Fibroblast of the conjunctiva (primary cell): ENCODE results near the gene RIMBP3B.
"Not testable (repeated sequence)": the region's sequence is repeated elsewhere in the genome, so short reads cannot be mapped to it uniquely, and the experiment has no call there.

Experiments used
- DNase-seq: peaks from one replicate; pipeline ENCODE4 v3.0.0-alpha.2; 2010; ENCODE audit warnings: low read depth

Gene RIMBP3B, protein sequence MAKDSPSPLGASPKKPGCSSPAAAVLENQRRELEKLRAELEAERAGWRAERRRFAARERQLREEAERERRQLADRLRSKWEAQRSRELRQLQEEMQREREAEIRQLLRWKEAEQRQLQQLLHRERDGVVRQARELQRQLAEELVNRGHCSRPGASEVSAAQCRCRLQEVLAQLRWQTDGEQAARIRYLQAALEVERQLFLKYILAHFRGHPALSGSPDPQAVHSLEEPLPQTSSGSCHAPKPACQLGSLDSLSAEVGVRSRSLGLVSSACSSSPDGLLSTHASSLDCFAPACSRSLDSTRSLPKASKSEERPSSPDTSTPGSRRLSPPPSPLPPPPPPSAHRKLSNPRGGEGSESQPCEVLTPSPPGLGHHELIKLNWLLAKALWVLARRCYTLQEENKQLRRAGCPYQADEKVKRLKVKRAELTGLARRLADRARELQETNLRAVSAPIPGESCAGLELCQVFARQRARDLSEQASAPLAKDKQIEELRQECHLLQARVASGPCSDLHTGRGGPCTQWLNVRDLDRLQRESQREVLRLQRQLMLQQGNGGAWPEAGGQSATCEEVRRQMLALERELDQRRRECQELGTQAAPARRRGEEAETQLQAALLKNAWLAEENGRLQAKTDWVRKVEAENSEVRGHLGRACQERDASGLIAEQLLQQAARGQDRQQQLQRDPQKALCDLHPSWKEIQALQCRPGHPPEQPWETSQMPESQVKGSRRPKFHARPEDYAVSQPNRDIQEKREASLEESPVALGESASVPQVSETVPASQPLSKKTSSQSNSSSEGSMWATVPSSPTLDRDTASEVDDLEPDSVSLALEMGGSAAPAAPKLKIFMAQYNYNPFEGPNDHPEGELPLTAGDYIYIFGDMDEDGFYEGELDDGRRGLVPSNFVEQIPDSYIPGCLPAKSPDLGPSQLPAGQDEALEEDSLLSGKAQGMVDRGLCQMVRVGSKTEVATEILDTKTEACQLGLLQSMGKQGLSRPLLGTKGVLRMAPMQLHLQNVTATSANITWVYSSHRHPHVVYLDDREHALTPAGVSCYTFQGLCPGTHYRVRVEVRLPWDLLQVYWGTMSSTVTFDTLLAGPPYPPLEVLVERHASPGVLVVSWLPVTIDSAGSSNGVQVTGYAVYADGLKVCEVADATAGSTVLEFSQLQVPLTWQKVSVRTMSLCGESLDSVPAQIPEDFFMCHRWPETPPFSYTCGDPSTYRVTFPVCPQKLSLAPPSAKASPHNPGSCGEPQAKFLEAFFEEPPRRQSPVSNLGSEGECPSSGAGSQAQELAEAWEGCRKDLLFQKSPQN (N-terminal part only)

GRCh38 chr22:21383701-21384467, at the start of gene RIMBP3B:
Gene RIMBP3B (plus strand): TSS chr22:21383751. CDS start chr22:21383859, 108 bp downstream.
- not testable (repeated sequence) for DNase-seq

DNA sequence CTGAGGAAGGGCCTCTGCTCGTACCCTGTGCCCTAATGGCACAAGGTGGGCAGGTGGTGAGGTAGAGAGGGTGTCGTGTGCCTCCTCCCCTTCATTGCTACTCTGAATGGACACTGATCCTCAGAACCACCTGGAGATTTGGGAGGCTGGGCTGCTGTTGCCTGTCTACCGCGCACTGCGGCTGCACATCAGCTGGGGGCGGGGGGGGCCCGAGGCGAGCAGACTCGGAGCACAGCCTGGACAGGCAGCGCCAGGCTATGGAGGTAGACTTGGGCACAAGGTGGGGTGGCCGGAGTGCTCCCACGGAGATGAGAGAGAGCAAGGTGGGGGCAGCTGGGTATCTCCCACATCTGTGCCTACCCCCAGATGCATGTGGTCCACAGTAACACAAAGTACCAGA, 26.0 kb upstream of the RIMBP3B start:
- not testable (repeated sequence) for DNase-seq

DNA sequence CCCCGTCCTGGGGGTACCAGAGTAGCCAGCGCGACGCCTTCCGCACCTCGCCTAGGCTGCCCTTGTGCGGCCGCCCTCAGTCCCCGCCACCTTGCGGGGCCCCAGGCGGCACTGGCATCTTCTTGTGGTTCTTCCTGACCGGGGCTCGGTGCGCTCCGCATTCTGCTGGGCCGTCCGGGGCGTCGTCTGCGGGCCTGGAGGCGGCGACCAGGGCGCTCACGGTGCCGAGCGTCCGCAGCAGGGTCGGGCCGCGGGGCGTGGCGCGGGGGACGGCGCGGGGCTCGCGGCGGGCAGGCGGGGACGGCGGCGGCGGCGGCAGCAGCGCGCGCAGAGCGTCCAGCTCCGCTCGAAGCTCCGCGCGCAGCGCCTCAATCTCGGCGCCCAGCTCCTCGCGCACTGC, 23.0 kb upstream of the RIMBP3B start:
- DNase-seq, result not testable (repeated sequence)

- not testable (repeated sequence) for DNase-seq
These were observed 21.1 kb upstream of the RIMBP3B start for GRCh38 chr22:21362473-21362872.

DNA sequence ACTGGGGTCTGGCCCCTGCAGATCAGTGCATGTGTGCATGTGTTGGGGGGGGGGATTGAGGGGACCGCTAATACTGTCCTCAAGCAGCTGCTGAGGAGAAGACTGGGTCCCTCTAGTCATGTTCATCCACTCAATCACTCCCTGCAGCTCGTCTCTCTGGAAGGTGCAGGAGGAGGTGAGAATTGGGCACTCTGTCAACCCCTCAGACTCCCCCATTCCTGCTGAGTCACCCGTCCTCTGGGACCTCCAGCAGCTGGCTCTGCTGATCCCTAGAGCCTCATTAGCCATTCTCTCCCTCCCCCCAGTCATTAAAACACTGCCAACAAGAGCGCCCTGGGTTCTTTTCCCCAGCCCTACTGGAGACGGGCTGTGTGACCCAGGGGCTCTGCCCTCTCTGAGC, 20.5 kb upstream of the RIMBP3B start:
- DNase-seq, result not testable (repeated sequence)

DNA sequence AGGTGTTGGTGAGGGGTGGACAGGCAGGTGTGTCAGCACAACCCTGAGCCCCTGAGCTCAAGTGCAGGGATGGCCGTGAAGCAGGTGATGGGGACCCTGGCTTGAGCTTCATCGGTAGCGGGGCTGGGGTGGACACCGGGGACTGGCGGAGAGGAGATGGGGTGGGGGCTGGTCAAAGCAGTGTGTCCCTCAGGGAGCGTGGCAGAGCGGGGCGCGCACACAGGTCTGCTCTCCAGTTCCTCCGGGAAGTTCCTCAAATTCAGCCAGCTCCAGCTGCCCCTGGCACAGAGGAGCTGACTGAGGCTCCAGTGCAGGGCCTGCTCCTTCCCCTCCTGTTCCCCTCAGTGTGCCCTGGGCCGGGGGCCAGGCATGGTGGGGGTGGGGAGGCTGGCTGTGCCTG, 19.7 kb upstream of the RIMBP3B start:
- not testable (repeated sequence) for DNase-seq

DNA sequence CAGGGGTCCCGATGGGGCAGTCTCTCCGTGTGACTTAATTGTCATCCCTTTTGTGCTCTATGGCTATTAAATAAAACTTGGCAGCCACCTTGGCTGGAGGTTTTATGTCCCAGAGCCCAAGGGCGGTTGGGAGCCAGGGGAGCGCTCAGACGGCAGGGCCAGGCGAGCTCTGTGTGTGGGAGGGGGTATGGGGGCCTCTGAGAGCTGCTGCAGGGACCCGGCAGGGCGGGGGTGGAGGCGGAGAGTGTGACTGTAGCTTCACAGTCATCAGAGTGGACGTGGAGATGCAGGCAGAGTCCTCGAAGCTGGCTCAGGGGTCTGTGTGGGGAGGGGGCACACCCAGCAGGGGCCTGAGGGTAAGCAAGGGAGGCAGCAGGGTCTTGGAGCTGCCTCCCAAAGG, 19.2 kb upstream of the RIMBP3B start:
- DNase-seq, result not testable (repeated sequence)

- DNase-seq, result not testable (repeated sequence)
These were observed 18.2 kb upstream of the RIMBP3B start for GRCh38 chr22:21365337-21365736.

DNA sequence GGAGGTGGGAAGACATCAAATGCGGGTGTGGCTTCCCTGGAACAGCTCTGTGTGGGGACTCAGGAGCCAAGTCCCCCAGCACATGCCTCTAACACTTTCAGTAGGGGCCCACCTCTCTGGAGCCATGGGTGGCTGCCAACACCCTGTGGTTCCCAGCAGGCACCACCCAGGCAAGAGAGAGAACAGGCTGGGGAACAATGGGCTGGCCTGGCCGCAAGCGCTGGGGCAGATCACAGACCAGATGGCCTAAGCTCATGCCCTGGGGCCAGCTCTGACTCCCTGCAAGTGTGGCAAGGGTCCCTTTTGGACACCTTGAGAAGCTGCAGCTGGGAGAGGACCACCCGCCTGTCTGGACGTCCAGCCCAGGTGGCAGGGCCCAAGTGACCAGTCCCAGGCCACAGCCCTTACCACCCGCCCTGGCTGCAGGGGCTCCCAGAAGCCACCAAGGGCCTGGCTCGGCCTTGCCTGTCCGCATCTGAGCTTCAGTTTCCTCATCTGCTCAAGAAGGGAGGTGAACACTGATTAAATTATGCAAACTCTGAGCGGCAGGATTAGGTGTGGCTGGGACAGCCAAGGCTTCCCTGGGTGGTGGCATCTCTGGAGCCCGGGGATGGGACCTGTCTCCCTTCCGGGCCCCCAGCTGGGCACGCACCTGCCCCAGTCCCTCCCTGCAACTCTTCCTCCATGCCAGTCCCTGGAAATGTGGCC, 14.8 kb upstream of the RIMBP3B start:
- DNase-seq, result not testable (repeated sequence)

- DNase-seq, result not testable (repeated sequence)
These were observed 7.7 kb upstream of the RIMBP3B start for GRCh38 chr22:21375880-21376279.

GRCh38 chr22:21384468-21385357, 1.2 kb downstream of the RIMBP3B start:
- DNase-seq, result not testable (repeated sequence)

GRCh38 chr22:21389480-21389879, 5.9 kb downstream of the RIMBP3B start:
- DNase-seq, result not testable (repeated sequence)

DNA sequence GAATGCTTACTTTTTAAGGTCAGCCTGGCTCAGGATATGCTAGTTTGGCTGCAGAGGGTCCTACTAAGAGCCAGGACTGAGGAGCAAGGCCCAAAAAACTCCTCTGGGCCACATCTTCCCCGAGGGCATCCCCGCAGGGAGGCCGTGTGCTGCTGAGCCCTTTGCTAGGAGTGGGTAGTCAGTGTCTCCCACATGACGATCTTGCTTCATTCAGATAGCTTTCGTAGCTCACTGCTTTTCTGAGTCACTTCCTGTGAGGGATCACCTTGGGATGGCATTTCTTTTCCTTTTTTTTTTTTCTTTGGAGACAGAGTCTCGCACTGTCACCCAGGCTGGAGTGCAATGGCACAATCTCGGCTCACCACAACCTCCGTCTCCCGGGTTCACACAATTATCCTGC, 6.5 kb downstream of the RIMBP3B start:
- DNase-seq, result not testable (repeated sequence)

DNA sequence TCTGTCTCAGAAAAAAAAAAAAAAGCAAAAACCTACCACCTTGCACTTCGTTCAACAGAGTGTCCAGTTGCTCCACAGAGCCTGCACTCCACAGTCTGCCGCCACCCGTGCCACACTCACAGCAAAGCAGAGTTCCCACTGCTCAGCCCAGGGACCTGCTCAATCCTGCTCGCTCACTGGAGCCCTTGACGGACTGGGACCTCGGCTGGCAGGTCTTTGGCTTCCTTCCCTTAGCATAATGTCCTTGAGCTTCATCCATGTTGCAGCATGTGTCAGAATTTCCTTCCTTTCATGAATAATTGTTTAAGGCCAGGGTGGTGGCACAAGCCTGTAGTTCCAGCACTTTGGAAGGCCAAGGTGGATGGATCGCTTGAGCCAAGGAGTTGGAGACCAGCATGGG, 11.1 kb downstream of the RIMBP3B start:
- not testable (repeated sequence) for DNase-seq

GRCh38 chr22:21401197-21401969, 17.8 kb downstream of the RIMBP3B start:
- DNase-seq, result not testable (repeated sequence)

GRCh38 chr22:21402763-21403314, 19.3 kb downstream of the RIMBP3B start:
- DNase-seq, result not testable (repeated sequence)

GRCh38 chr22:21407139-21407538, 23.6 kb downstream of the RIMBP3B start:
- DNase-seq, result not testable (repeated sequence)

DNA sequence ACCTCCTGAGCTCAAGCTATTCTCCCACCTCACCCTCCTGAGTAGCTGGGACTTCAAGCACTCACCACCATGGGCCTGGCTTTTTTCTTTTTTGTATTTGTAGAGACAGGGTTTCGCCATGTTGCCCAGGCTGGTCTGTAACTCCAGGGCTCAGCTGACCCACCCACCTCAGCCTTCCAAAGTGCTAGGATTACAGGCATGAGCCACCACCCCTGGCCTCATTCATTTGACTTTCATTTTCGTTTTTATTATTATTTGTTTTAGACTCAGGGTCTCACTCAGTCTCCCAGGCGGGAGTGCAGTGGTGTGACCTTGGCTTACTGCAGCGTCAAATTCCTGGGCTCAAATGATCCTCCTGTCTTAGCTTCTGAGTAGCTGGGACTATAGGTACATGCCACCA, 24.2 kb downstream of the RIMBP3B start:
- not testable (repeated sequence) for DNase-seq
